Measurements from ENCODE around the gene STK24. TPM values are rescaled to one million over a fixed set of nuclear protein-coding genes. Genes with fewer than 3 reads are reported as not detected.

Gene STK24
- total and polyA plus RNA-seq, 10 of the 15 experiments (the other 5 are each of a cell fraction or from before 2014, with no cell fraction given): 7.5 to 115 (median 52.9) TPM

- 0 out of 2 replicates have a peak, but pooled peaks have one; percentile 12 for TF ChIP-seq ZBTB40 (IDR thresholded peaks at IDR 0.05; ENCODE audit: borderline replicate concordance)
- TF ChIP-seq ZNF687 (IDR thresholded peaks at IDR 0.05): peak; percentile 94
- TF ChIP-seq CBX5 (IDR thresholded peaks at IDR 0.05; ENCODE audit: low read depth): no peak
- no peak for TF ChIP-seq BACH1 (IDR thresholded peaks at IDR 0.05; ENCODE audit: borderline replicate concordance)
- no peak for TF ChIP-seq RFX5 (IDR thresholded peaks at IDR 0.05; ENCODE audit: low read depth, low read length)
- peak; percentile 84; the same call in 1 of the 2 replicates for TF ChIP-seq RELB (IDR thresholded peaks at IDR 0.05; ENCODE audit: low read depth)
- no peak for TF ChIP-seq ZNF592 (IDR thresholded peaks at IDR 0.05)
- peak; percentile 58; the same call in 1 of the 2 replicates for TF ChIP-seq TBL1XR1 (IDR thresholded peaks at IDR 0.05; ENCODE audit: low read depth, low read length)
- TF ChIP-seq NBN (IDR thresholded peaks at IDR 0.05): peak; percentile 89; the same call in 1 of the 2 replicates
- no peak for TF ChIP-seq IKZF1 (conservative IDR thresholded peaks at IDR 0.05)
- TF ChIP-seq CEBPB (IDR thresholded peaks at IDR 0.05; ENCODE audit: borderline replicate concordance in 1 of 2, low read depth in 2 of 2, low read length in 2 of 2): no peak
- peak; percentile 22; the same call in 1 of the 2 replicates for TF ChIP-seq MTA3 (IDR thresholded peaks at IDR 0.05; ENCODE audit: borderline replicate concordance, low read length)
- TF ChIP-seq HDAC2 (IDR thresholded peaks at IDR 0.05): no peak
Observed at GRCh38 chr13:98509271-98510155, 67.4 kb downstream of the STK24 start (continued).
